Stimulated activated CD8-positive, alpha-beta memory T cell treated with anti-CD3 and anti-CD28 coated beads, Interleukin-15, amount 100 ng/mL, for 24 hours (primary cell): Measurements from ENCODE around the gene PDXP.

ENCODE experiments used
- DNase-seq: peaks from one replicate; pipeline ENCODE4 v3.0.0-alpha.2; 2020; ENCODE audit warnings: low read depth

PDXP gene

GRCh38 chr22:37628830-37629229 is 29.7 kb upstream of the PDXP start:
- DNase-seq: no peak

- DNase-seq: no peak
Observed at GRCh38 chr22:37629928-37630327, 28.6 kb upstream of the PDXP start.

GRCh38 chr22:37630839-37631435 is 27.6 kb upstream of the PDXP start:
- DNase-seq: no peak

GRCh38 chr22:37631448-37632173 is 26.9 kb upstream of the PDXP start:
- DNase-seq: no peak

GRCh38 chr22:37632174-37633088 is 26.1 kb upstream of the PDXP start:
- DNase-seq: no peak

GRCh38 chr22:37633089-37633624 is 25.4 kb upstream of the PDXP start:
- no peak for DNase-seq

GRCh38 chr22:37633625-37634416 is 24.7 kb upstream of the PDXP start:
- DNase-seq: no peak

GRCh38 chr22:37634417-37634924 is 24.1 kb upstream of the PDXP start:
- DNase-seq: no peak

- DNase-seq: no peak
Observed at GRCh38 chr22:37635157-37635556, 23.4 kb upstream of the PDXP start.

GRCh38 chr22:37636186-37636948 is 22.2 kb upstream of the PDXP start:
- DNase-seq: no peak

- no peak for DNase-seq
Observed at GRCh38 chr22:37636949-37637273, 21.6 kb upstream of the PDXP start.

- DNase-seq: no peak
Observed at GRCh38 chr22:37638391-37639069, 20.0 kb upstream of the PDXP start.

- DNase-seq: no peak
Observed at GRCh38 chr22:37639070-37639760, 19.3 kb upstream of the PDXP start, which contains the start of gene SH3BP1. TSS of gene SH3BP1 (plus strand) at chr22:37639669. CDS start at chr22:37639788, 119 bp downstream.

- DNase-seq: no peak
Observed at GRCh38 chr22:37639771-37640590, 18.5 kb upstream of the PDXP start.

GRCh38 chr22:37640591-37641560 is 17.6 kb upstream of the PDXP start:
- no peak for DNase-seq

GRCh38 chr22:37641561-37641949 is 17.0 kb upstream of the PDXP start:
- no peak for DNase-seq

GRCh38 chr22:37643225-37643847 is 15.2 kb upstream of the PDXP start:
- peak; percentile 82 for DNase-seq
